Heart right ventricle (tissue), 16 donors: ENCODE data around the gene PTP4A1. TPM values are rescaled to one million over a fixed set of nuclear protein-coding genes. Genes with fewer than 3 reads are reported as not detected.

Source experiments
- ATAC-seq, 8 donors: fragments of 200-7000 bp; cut with Tn5 transposase; one replicate each; pipeline ENCODE4 v1.9.1; 2020; ENCODE audit warnings: mild to moderate bottlenecking in 8 of 8, moderate library complexity in 8 of 8, moderate number of reproducible peaks in 1 of 8
- DNase-seq, 2 donors: peaks; one replicate each; pipeline ENCODE4 v3.0.0-alpha.2; 2020
- H3K27ac ChIP-seq, 10 donors: fragments of 200-600 bp; sonication (generic) in 2 of 10; one replicate each; pipeline versions ENCODE4 v1.5.0 to v1.8.0; 2020 to 2022; ENCODE audit warnings: mild to moderate bottlenecking in 3 of 10
- H3K27me3 ChIP-seq, 7 donors: fragments of 200-600 bp; one replicate each; pipeline ENCODE4 v1.8.0; 2021 to 2022; ENCODE audit warnings: mild to moderate bottlenecking in 2 of 7
- H3K36me3 ChIP-seq, 9 donors: fragments of 200-600 bp; sonication (generic) in 1 of 9; one replicate each; pipeline versions ENCODE4 v1.5.0 to v1.8.0; 2020 to 2022; ENCODE audit warnings: mild to moderate bottlenecking in 2 of 9
- H3K4me1 ChIP-seq, 9 donors: fragments of 200-600 bp; sonication (generic) in 1 of 9; one replicate each; pipeline versions ENCODE4 v1.5.0 to v1.8.0; 2020 to 2022; ENCODE audit warnings: mild to moderate bottlenecking in 4 of 9
- H3K4me3 ChIP-seq, 10 donors: fragments of 200-600 bp; sonication (generic) in 2 of 10; one replicate each; pipeline versions ENCODE4 v1.5.0 to v1.8.0; 2020 to 2022; ENCODE audit warnings: mild to moderate bottlenecking in 7 of 10, moderate library complexity in 2 of 10
- H3K9me3 ChIP-seq, 11 donors: fragments of 200-600 bp in 10 of 11; sonication (generic) in 2 of 11; one replicate each; pipeline versions ENCODE4 v1.5.0 to v1.8.0; 2013 to 2022; ENCODE audit warnings: mild to moderate bottlenecking in 2 of 11, control low read depth in 1 of 11, moderate library complexity in 1 of 11
- WGBS, 2 donors: extraction: QIAGEN DNeasy Blood & Tissue Kit; methylation state at CpG; one replicate each; pipeline ENCODE4 v1.1.7; 2013; ENCODE audit warnings: inconsistent platforms in 1 of 2; 5-methylcytosine and 5-hydroxymethylcytosine counted together
- intact Hi-C, 10 donors: fragments of 100-400 bp; cut with DNase I; formaldehyde crosslinking; loops; one replicate each; pipeline versions ENCODE4 v1.11.1 to v1.14.2; 2022
- polyA plus RNA-seq, 2 donors: library from polyadenylated mRNA; stranded (reverse); fragments of 200-250 nt; gene quantifications; one replicate each; pipeline ENCODE4 v1.2.3, GENCODE V29; 2013
- total RNA-seq, 10 donors: library from RNA; stranded (reverse); fragmentation: NEBNext Ultra II Directional in 3 of 10; extraction: Animal tissue kit (Norgen Biotek cat#: 25700) in 3 of 10; gene quantifications; one replicate each; pipeline versions ENCODE4 v1.2.1 to v1.2.4, GENCODE V29; 2021 to 2023
- TF ChIP-seq, protein P1 (sequence below), 9 donors: fragments of 200-600 bp; sonication (generic) in 2 of 9; IDR thresholded peaks; one replicate each; pipeline versions ENCODE4 v1.5.0 to v1.8.0; 2021 to 2022; ENCODE audit warnings: antibody characterized with exemption in 9 of 9, mild to moderate bottlenecking in 5 of 9, moderate library complexity in 1 of 9
- donor health status: Arrhythmogenic right ventricular cardiomyopathy.
- donor health status: ischemic (EF 13 %, LVEDD 7.1; RV severe dilation, severe dysfunction).
- donor health status: healthy with polysubstance abuse.
- donor health status: DM: no; HTN: yes; CAD: no.
- donor health status: DM: no; HTN: no; CAD: no.
- donor health status: ischemic (EF 25% LVEDD 6.9; RV normal size, moderate dysfunction).
- donor health status: ischemic (EF 25% LVEDD 5.7; RV mildly dilated, moderate dysfunction).
- donor health status: healthy.
- donor health status: DM: yes; HTN: yes; CAD: no.
- donor health status: Ischemic cardiomyopathy.
- donor health status: ischemic (EF 35%, LVEDD 5.7; RV mildly dilated, moderate dysfunction).
- donor health status: nonischemic (EF 11% LVEDD 7.7; RV severe dilation, severe dysfunction).
- donor health status: DM: yes; HTN: yes; CAD: no.
- donor health status: PGD.
- donor health status: ischemic (EF 29% LVEDD 5.4; RV normal size, mild dysfunction).
- donor health status: nonischemic (EF 23%, LVEDD 6.1; RV moderate dilation, normal function).

PTP4A1 gene
- total and polyA plus RNA-seq, 12 donors, result 2.6 to 69.9 (median 49.8) TPM

DNA sequence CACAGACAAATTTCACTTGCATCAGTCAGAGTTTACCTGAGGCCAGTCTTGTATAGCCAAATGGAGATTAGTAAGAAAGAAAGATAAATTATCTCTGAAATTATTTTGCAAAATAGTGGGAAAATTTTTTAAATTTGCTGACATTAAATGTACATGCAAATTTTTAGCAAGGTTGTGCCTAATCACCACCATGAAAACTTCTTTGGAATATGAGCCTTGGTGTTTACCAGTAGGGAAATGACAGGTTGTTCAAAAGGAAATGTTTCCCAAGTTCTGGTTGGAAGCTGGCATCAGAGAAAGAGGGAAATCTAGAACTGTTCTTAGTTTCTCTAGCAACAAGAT, 34.4 kb upstream of the PTP4A1 start:
- Histone ChIP-seq H3K4me3 (no peak overlapping the region), H3K27me3 (peaks cover 0 to 3% (median 0%) of the 10 kb centered on the region in 7 donors), H3K36me3 (no peaks in the 10 kb centered on the region), H3K4me1 (no peaks in the 10 kb centered on the region), H3K27ac (no peak overlapping the region), H3K9me3 (peaks cover 0 to 2% (median 0%) of the 10 kb centered on the region in 11 donors)
- TF ChIP-seq, protein P1, sequence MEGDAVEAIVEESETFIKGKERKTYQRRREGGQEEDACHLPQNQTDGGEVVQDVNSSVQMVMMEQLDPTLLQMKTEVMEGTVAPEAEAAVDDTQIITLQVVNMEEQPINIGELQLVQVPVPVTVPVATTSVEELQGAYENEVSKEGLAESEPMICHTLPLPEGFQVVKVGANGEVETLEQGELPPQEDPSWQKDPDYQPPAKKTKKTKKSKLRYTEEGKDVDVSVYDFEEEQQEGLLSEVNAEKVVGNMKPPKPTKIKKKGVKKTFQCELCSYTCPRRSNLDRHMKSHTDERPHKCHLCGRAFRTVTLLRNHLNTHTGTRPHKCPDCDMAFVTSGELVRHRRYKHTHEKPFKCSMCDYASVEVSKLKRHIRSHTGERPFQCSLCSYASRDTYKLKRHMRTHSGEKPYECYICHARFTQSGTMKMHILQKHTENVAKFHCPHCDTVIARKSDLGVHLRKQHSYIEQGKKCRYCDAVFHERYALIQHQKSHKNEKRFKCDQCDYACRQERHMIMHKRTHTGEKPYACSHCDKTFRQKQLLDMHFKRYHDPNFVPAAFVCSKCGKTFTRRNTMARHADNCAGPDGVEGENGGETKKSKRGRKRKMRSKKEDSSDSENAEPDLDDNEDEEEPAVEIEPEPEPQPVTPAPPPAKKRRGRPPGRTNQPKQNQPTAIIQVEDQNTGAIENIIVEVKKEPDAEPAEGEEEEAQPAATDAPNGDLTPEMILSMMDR (IDR thresholded peaks at IDR 0.05), result no peak
- intact Hi-C loops, result no loop called here
- ATAC-seq (no peak), DNase-seq (no peak)

DNA sequence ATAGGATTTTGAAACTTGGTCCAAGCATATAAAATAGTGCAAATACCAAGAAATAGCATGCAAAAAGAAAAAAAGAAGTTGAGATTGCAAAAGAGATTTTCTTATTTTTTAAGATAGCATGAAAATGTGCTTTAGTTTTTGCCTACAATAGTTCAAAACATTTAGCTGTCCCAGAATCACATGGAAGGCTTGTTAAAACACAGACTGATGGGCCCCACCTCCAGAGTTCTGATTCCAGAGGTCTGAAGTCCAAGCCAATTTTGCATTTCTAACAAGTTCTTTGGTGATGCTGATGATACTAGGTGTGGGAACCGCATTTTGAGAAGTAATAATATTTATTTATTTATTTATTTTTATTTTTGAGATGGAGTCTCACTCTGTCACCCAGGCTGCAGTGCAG, 33.7 kb upstream of the PTP4A1 start:
- intact Hi-C loops, result no loop called here
- ATAC-seq, result no peak

DNA sequence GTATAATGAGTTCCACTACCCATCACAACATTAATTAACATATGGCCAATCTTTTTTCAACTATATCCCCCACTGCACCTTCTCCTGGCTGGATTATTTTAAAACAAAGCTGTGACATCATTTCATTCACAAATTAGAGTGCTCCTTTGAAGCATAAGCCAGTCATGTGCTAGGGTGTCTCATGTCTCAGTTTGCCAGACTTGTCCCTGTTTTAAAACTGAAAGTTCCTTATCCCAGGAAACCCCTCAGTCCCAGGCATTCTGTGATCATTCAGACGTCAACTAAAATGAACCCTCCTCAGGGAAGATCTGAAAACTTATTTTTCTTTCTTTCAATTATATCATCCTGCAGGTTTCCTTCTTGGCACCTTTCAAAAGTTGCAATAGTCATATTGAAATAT, 29.3 kb upstream of the PTP4A1 start:
- H3K4me1 ChIP-seq, result no peaks in the 10 kb centered on the region
- H3K36me3 ChIP-seq, result no peaks in the 10 kb centered on the region
- TF ChIP-seq, protein P1 (IDR thresholded peaks at IDR 0.05), result no peak
- peaks cover 0 to 2% (median 0%) of the 10 kb centered on the region in 11 donors for H3K9me3 ChIP-seq
- ATAC-seq, result no peak
- no peak overlapping the region for H3K27ac ChIP-seq
- intact Hi-C loops, result no loop called here
- 58 to 66% methylated on average over 1 of the region's 1 CpG for WGBS, 2 donors
- H3K27me3 ChIP-seq, result peaks cover 0 to 3% (median 0%) of the 10 kb centered on the region in 7 donors
- DNase-seq, result no peak
- H3K4me3 ChIP-seq, result no peak overlapping the region

More for the DNA sequence above, 33.7 kb upstream of the PTP4A1 start:
- WGBS, 2 donors, result 77 to 87% methylated on average over 1 of the region's 1 CpG
- no peak overlapping the region for H3K27ac ChIP-seq
- TF ChIP-seq, protein P1 (IDR thresholded peaks at IDR 0.05), result no peak
- no peak overlapping the region for H3K4me3 ChIP-seq
- no peak for DNase-seq
- H3K4me1 ChIP-seq, result no peaks in the 10 kb centered on the region
- peaks cover 0 to 2% (median 0%) of the 10 kb centered on the region in 11 donors for H3K9me3 ChIP-seq
- H3K36me3 ChIP-seq, result no peaks in the 10 kb centered on the region
- H3K27me3 ChIP-seq, result peaks cover 0 to 3% (median 0%) of the 10 kb centered on the region in 7 donors

DNA sequence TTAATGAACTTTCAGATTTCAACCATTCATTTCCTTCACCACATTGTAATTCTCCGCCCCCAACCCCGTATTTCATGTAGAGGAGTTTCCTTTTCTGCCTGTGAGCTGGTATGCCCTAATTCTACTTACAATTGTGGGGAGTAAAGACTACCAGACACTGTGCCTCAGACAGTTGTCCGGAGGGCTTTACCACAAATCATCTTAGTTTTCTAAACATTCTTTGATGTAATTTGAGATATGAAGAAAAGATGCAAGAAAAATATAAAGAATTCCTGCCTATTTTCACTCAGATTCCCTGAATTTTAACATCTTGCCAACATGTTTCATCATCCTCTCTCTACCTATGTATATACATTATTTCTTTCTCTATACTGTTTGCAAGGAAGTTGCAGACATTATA, 28.3 kb upstream of the PTP4A1 start:
- TF ChIP-seq, protein P1 (IDR thresholded peaks at IDR 0.05), result no peak
- intact Hi-C loops, result no loop called here
- DNase-seq (no peak), ATAC-seq (no peak)
- Histone ChIP-seq H3K4me1 (no peaks in the 10 kb centered on the region), H3K9me3 (peaks cover 0 to 2% (median 0%) of the 10 kb centered on the region in 11 donors), H3K27me3 (peaks cover 0 to 3% (median 0%) of the 10 kb centered on the region in 7 donors), H3K4me3 (no peak overlapping the region), H3K36me3 (no peaks in the 10 kb centered on the region), H3K27ac (no peak overlapping the region)
- 66 to 69% methylated on average over 3 of the region's 3 CpGs for WGBS, 2 donors
